Activated CD4-positive, alpha-beta memory T cell treated with anti-CD3 and anti-CD28 coated beads, Interleukin-2, amount 10 ng/mL, durations not matched to agents 7 days and 5 days (primary cell): Measurements from ENCODE around the gene CNOT2. TPM values are rescaled to one million over a fixed set of nuclear protein-coding genes. Genes with fewer than 3 reads are reported as not detected.
"Not testable (repeated sequence)": the region's sequence is repeated elsewhere in the genome, so short reads cannot be mapped to it uniquely, and the experiment has no call there.

Source experiments
- CTCF ChIA-PET: fragments of 350-600 bp; sonication (Branson Sonifier 250); formaldehyde crosslinking; loops from one replicate; lab custom pipeline; 2021; ENCODE audit warnings: antibody characterized with exemption, inconsistent platforms; lab: Charles Lee
- POLR2A ChIA-PET: fragments of 350-600 bp; sonication (Branson Sonifier 250); formaldehyde crosslinking; loops from one replicate; lab custom pipeline; 2021; ENCODE audit warnings: antibody characterized with exemption; lab: Charles Lee
- DNase-seq: peaks from one replicate; pipeline ENCODE4 v3.0.0-alpha.2; 2020
- H3K27ac Mint-ChIP-seq: one replicate; pipeline ENCODE4 v1.8.0; 2021; ENCODE audit warnings: mild to moderate bottlenecking, mixed read lengths
- H3K27me3 Mint-ChIP-seq: one replicate; pipeline ENCODE4 v1.8.0; 2021; ENCODE audit warnings: mixed read lengths
- H3K36me3 Mint-ChIP-seq: one replicate; pipeline ENCODE4 v1.8.0; 2021; ENCODE audit warnings: low read depth, mixed read lengths
- H3K4me1 Mint-ChIP-seq: one replicate; pipeline ENCODE4 v1.8.0; 2021; ENCODE audit warnings: mixed read lengths
- H3K4me3 Mint-ChIP-seq: one replicate; pipeline ENCODE4 v1.8.0; 2021; ENCODE audit warnings: mild to moderate bottlenecking, mixed read lengths
- H3K9me3 Mint-ChIP-seq: one replicate; pipeline ENCODE4 v1.8.0; 2021; ENCODE audit warnings: mixed read lengths
- total RNA-seq, 2 experiments: library from RNA; stranded (reverse); gene quantifications; one replicate each; pipeline ENCODE4 v1.2.3, GENCODE V29; 2021

Gene CNOT2
- total RNA-seq, 2 experiments from 2014 or later: 63.9 to 69.5 TPM

- no peaks in the 10 kb centered on the region for H3K27me3 Mint-ChIP-seq
- no peak overlapping the region for H3K4me3 Mint-ChIP-seq
- H3K4me1 Mint-ChIP-seq: no peaks in the 10 kb centered on the region
- no peaks in the 10 kb centered on the region for H3K9me3 Mint-ChIP-seq
- H3K27ac Mint-ChIP-seq: no peak overlapping the region
- CTCF ChIA-PET: no interaction called here
- DNase-seq: no peak
- H3K36me3 Mint-ChIP-seq: peaks cover 23% of the 10 kb centered on the region
- POLR2A ChIA-PET: no interaction called here
Measured at GRCh38 chr12:70283232-70283631, 40.0 kb downstream of the CNOT2 start.

GRCh38 chr12:70288817-70289216 lies 45.6 kb downstream of the CNOT2 start:
- Mint-ChIP-seq H3K27ac (no peak overlapping the region), H3K36me3 (peaks cover 47% of the 10 kb centered on the region), H3K27me3 (no peaks in the 10 kb centered on the region), H3K4me3 (no peak overlapping the region), H3K4me1 (peaks cover 2% of the 10 kb centered on the region), H3K9me3 (no peaks in the 10 kb centered on the region)
- POLR2A ChIA-PET: interaction anchor here (1.2 kb wide), 1 partner anchor 45 kb away, joined by 4 read pairs; no protein-coding TSS in a partner anchor
- CTCF ChIA-PET: no interaction called here
- no peak for DNase-seq

GRCh38 chr12:70290116-70290515 lies 46.9 kb downstream of the CNOT2 start:
- no peaks in the 10 kb centered on the region for H3K27me3 Mint-ChIP-seq
- ChIA-PET CTCF (no interaction called here), POLR2A (no interaction called here)
- peaks cover 2% of the 10 kb centered on the region for H3K4me1 Mint-ChIP-seq
- no peak for DNase-seq
- no peaks in the 10 kb centered on the region for H3K9me3 Mint-ChIP-seq
- H3K36me3 Mint-ChIP-seq: peaks cover 57% of the 10 kb centered on the region
- H3K27ac Mint-ChIP-seq: no peak overlapping the region
- H3K4me3 Mint-ChIP-seq: no peak overlapping the region

GRCh38 chr12:70292017-70292776 lies 49.0 kb downstream of the CNOT2 start:
- peaks cover 2% of the 10 kb centered on the region for H3K4me1 Mint-ChIP-seq
- H3K9me3 Mint-ChIP-seq: no peaks in the 10 kb centered on the region
- H3K36me3 Mint-ChIP-seq: peaks cover 46% of the 10 kb centered on the region
- CTCF ChIA-PET: no interaction called here
- POLR2A ChIA-PET: no interaction called here
- H3K4me3 Mint-ChIP-seq: no peak overlapping the region
- H3K27me3 Mint-ChIP-seq: no peaks in the 10 kb centered on the region
- no peak for DNase-seq
- H3K27ac Mint-ChIP-seq: no peak overlapping the region

GRCh38 chr12:70304684-70305555 lies 61.7 kb downstream of the CNOT2 start:
- POLR2A ChIA-PET: interaction anchor here (1.0 kb wide), 1 partner anchor 33 kb away, joined by 3 read pairs; no protein-coding TSS in a partner anchor
- peak; percentile 52 for DNase-seq
- peaks cover 56% of the 10 kb centered on the region for H3K36me3 Mint-ChIP-seq
- H3K9me3 Mint-ChIP-seq, H3K27me3 Mint-ChIP-seq, CTCF ChIA-PET, H3K4me3 Mint-ChIP-seq: not testable (repeated sequence)
- peak overlapping the region; percentile 66 for H3K27ac Mint-ChIP-seq
- H3K4me1 Mint-ChIP-seq: peaks cover 21% of the 10 kb centered on the region

GRCh38 chr12:70305794-70306193 lies 62.6 kb downstream of the CNOT2 start:
- Mint-ChIP-seq H3K27ac (no peak overlapping the region), H3K36me3 (peaks cover 56% of the 10 kb centered on the region), H3K9me3 (no peaks in the 10 kb centered on the region), H3K4me3 (no peak overlapping the region), H3K4me1 (peaks cover 21% of the 10 kb centered on the region), H3K27me3 (no peaks in the 10 kb centered on the region)
- DNase-seq: no peak
- CTCF ChIA-PET: no interaction called here
- POLR2A ChIA-PET: no interaction called here

GRCh38 chr12:70306676-70307075 lies 63.4 kb downstream of the CNOT2 start:
- ChIA-PET CTCF (no interaction called here), POLR2A (no interaction called here)
- Mint-ChIP-seq H3K27me3 (no peaks in the 10 kb centered on the region), H3K9me3 (no peaks in the 10 kb centered on the region), H3K4me1 (peaks cover 21% of the 10 kb centered on the region), H3K4me3 (no peak overlapping the region), H3K27ac (no peak overlapping the region), H3K36me3 (peaks cover 52% of the 10 kb centered on the region)
- DNase-seq: no peak

GRCh38 chr12:70307868-70308267 lies 64.6 kb downstream of the CNOT2 start:
- no peaks in the 10 kb centered on the region for H3K27me3 Mint-ChIP-seq
- CTCF ChIA-PET: no interaction called here
- no peak overlapping the region for H3K4me3 Mint-ChIP-seq
- no peaks in the 10 kb centered on the region for H3K9me3 Mint-ChIP-seq
- H3K4me1 Mint-ChIP-seq: peaks cover 21% of the 10 kb centered on the region
- H3K36me3 Mint-ChIP-seq: peaks cover 49% of the 10 kb centered on the region
- DNase-seq: no peak
- H3K27ac Mint-ChIP-seq: no peak overlapping the region
- POLR2A ChIA-PET: no interaction called here

- DNase-seq: no peak
- Mint-ChIP-seq H3K4me1 (peaks cover 15% of the 10 kb centered on the region), H3K27me3 (no peaks in the 10 kb centered on the region), H3K36me3 (peaks cover 44% of the 10 kb centered on the region), H3K4me3 (no peak overlapping the region), H3K27ac (no peak overlapping the region), H3K9me3 (no peaks in the 10 kb centered on the region)
- POLR2A ChIA-PET: no interaction called here
- CTCF ChIA-PET: interaction anchor here (0.9 kb wide), 1 partner anchor 430 kb away, joined by 3 read pairs; no protein-coding TSS in a partner anchor
Measured at GRCh38 chr12:70309348-70309747, 66.1 kb downstream of the CNOT2 start.

GRCh38 chr12:70314145-70314544 lies 70.9 kb downstream of the CNOT2 start:
- H3K27me3 Mint-ChIP-seq: no peaks in the 10 kb centered on the region
- no peak overlapping the region for H3K27ac Mint-ChIP-seq
- no peak overlapping the region for H3K4me3 Mint-ChIP-seq
- peaks cover 22% of the 10 kb centered on the region for H3K36me3 Mint-ChIP-seq
- no peak for DNase-seq
- ChIA-PET CTCF (interaction anchor here (0.6 kb wide), 1 partner anchor 112 kb away, joined by 4 read pairs; no protein-coding TSS in a partner anchor), POLR2A (no interaction called here)
- peaks cover 15% of the 10 kb centered on the region for H3K4me1 Mint-ChIP-seq
- H3K9me3 Mint-ChIP-seq: no peaks in the 10 kb centered on the region

- CTCF ChIA-PET: no interaction called here
- no peak for DNase-seq
- Mint-ChIP-seq H3K36me3 (peaks cover 26% of the 10 kb centered on the region), H3K4me1 (peaks cover 16% of the 10 kb centered on the region), H3K27ac (peak overlapping the region; percentile 47), H3K27me3 (no peaks in the 10 kb centered on the region), H3K9me3 (no peaks in the 10 kb centered on the region), H3K4me3 (no peak overlapping the region)
- POLR2A ChIA-PET: no interaction called here
Measured at GRCh38 chr12:70317781-70318180, 74.5 kb downstream of the CNOT2 start.

GRCh38 chr12:70319605-70320004 lies 76.4 kb downstream of the CNOT2 start:
- no peak overlapping the region for H3K27ac Mint-ChIP-seq
- CTCF ChIA-PET: no interaction called here
- POLR2A ChIA-PET: no interaction called here
- no peaks in the 10 kb centered on the region for H3K27me3 Mint-ChIP-seq
- H3K9me3 Mint-ChIP-seq: no peaks in the 10 kb centered on the region
- H3K4me1 Mint-ChIP-seq: peaks cover 16% of the 10 kb centered on the region
- DNase-seq: no peak
- peaks cover 25% of the 10 kb centered on the region for H3K36me3 Mint-ChIP-seq
- H3K4me3 Mint-ChIP-seq: no peak overlapping the region

GRCh38 chr12:70321191-70321590 lies 78.0 kb downstream of the CNOT2 start:
- CTCF ChIA-PET: no interaction called here
- peaks cover 13% of the 10 kb centered on the region for H3K4me1 Mint-ChIP-seq
- H3K27ac Mint-ChIP-seq: no peak overlapping the region
- H3K27me3 Mint-ChIP-seq: no peaks in the 10 kb centered on the region
- H3K9me3 Mint-ChIP-seq: no peaks in the 10 kb centered on the region
- H3K4me3 Mint-ChIP-seq: no peak overlapping the region
- POLR2A ChIA-PET: no interaction called here
- DNase-seq: no peak
- peaks cover 31% of the 10 kb centered on the region for H3K36me3 Mint-ChIP-seq
